ENCODE results near the gene TUBB3.
"Not testable (repeated sequence)": the region's sequence is repeated elsewhere in the genome, so short reads cannot be mapped to it uniquely, and the experiment has no call there.

Gene TUBB3

DNA sequence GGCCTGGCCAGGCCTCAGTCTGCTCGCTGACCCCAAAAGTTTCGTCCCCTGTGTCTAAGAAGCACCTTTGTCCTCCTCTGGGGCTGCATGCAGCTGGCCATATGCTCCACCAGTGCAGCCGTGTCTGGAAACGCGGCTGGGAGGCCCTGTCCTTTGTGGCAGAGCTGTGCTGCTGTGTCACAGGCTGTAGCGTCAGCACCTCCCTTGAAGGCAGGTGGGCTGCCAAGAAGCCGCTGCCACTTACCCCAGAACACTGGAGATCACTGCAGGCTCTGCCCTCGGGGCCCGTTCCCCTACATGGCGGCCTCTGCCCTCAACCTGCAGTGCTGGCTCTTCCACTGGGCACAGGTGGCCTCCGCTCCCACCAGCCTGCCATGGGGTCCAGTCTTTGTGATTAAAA is 20.2 kb upstream of the TUBB3 start:
- DNase-seq (ENCODE audit: low read depth): no peak

GRCh38 chr16:89903908-89904515 is 19.1 kb upstream of the TUBB3 start:
- no peak for DNase-seq (ENCODE audit: low read depth)

DNA sequence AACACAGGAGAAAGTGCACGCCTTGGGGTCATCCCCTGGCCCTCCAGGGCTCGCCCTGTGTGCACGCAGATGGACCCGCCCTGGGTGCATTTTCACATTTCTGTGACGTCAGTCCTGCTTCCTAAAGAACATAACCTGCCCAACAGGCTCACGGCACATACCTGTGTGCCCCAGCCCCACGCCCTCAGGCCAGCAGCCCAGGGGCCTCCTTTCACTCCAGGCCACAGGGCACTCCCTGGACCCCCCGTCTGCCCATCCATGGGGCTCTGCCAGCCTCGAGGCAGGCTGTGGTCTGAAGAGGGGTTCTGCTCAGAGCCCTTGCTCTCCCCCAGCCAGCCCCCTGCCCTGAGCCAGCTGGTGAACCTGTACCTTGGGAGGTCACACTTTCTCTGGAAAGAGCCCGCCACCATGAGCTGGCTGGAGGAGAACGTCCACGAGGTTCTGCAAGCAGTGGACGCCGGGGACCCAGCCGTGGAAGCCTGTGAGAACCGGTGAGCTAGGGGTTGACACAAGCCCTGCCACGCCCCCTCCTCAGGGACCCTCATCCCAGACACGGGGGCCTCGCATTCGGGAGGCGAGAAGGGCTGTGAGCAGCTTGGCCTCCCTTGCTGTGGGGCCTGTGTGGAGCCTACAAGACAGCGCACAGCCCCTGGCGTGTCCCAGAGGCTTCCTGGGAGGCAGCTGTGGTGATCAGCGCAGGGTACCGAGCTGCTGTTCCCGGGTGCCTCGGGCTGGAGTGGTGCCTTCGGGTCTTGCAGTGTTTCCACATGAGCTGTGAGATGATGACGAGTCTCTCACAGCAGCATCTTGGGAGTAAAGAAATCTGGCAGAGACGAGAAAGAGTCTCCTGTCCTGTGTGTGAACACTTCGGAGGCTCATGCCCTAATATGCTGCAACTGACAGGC is 18.3 kb upstream of the TUBB3 start:
- no peak for DNase-seq (ENCODE audit: low read depth)

DNA sequence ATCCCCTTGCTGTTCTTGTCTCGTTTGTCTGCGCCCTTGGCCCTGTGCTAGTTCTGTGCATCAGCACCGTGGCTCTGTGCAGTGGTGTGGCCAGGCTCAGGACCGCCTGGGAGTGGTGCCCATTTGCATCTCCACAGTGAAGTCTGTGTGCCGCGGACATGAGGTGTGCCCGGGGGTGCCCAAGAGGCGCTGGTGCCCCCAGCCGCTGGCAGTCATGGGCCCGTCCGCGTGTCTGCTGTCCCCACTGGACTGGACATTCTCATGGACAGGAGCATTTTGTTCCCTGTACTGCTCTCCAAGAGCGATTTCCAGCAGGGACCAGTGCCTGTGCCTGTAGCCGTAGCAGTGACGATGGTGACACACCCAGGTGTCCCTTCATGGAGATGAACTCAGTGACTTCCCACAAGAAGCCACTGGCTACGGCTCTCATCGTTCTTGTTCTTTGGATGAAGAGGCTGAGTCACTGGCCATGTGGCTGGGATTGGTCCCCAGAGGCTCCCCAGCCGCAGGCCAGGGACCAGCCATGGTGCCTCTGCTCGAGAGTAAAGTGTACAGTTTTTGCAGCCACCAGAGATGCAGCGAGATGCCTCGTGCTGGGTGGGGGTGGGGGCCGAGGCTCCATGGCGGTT is 17.5 kb upstream of the TUBB3 start:
- DNase-seq (ENCODE audit: low read depth): no peak

DNA sequence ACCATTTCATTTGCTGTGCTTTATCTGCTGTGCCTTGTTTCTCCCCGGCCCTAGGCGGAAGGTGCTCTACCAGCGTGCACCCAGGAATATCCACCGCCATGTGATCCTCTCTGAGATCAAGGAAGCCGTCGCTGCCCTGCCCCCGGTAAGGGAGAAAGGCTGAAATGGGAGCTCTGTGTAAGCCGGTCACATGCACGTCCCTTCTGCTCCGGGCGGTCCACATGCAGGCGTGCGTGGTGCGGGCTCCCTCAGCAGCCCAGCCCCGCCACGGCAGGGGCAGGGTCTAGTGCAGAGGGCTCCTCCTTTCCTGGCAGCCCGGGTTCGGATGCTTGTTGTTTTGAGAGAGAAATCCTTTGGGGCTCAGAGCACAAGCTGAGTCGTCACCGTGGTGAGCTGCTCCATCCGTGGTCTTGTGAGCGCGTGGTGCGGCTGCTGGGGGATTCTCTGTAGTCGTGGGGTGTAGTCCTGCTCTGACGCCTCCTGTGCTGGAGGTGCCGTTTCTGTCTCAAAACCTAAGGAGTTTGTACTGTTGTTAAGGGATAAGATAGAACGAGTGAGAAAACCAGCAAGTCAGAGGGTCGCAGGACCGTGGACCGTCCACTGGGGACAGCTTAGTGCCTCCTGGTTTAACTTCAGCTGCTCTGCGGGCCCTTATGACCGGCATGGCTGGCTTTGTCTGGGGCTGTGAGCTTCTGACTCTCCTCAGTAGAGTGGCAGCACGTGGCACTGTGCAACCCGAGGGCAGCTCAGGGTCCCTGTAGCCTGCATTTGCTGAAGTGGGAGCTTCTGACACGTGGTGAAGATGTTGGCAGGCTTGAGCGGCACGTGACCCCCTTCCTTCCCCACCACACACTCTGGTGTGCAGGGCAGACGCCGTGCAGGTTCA is 16.8 kb upstream of the TUBB3 start:
- DNase-seq (ENCODE audit: low read depth): no peak

DNA sequence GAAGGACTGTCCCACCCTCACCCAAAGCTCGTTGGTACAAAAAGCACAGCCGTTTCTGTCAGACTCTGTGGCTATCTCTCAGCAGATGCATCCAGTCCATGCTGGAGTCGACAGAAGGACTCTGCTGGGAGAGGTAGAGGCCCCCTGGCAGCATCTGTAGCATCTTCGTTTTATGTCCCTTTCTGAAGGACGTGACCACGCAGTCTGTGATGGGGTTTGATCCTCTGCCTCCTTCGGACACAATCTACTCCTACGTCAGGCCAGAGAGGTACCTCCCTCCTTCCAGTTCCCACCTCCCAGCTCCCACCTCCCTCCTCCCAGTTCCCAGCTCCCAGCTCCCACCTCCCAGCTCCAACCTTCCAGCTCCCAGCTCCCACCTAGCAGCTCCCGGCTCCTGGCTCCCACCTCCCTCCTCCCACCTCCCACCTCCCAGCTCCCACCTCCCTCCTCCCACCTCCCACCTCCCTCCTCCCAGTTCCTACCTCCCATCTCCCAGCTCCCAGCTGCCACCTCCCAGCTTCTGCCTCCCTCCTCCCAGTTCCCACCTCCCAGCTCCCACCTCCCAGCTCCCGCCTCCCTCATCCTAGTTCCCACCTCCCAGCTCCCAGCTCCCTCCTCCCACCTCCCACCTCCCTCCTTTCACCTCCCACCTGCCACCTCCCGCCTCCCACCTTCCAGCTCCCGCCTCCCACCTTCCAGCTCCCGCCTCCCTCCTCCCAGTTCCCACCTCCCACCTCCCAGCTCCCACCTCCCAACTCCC is 15.9 kb upstream of the TUBB3 start:
- no peak for DNase-seq (ENCODE audit: low read depth)

GRCh38 chr16:89908236-89908635 is 14.9 kb upstream of the TUBB3 start:
- DNase-seq (ENCODE audit: low read depth): no peak

DNA sequence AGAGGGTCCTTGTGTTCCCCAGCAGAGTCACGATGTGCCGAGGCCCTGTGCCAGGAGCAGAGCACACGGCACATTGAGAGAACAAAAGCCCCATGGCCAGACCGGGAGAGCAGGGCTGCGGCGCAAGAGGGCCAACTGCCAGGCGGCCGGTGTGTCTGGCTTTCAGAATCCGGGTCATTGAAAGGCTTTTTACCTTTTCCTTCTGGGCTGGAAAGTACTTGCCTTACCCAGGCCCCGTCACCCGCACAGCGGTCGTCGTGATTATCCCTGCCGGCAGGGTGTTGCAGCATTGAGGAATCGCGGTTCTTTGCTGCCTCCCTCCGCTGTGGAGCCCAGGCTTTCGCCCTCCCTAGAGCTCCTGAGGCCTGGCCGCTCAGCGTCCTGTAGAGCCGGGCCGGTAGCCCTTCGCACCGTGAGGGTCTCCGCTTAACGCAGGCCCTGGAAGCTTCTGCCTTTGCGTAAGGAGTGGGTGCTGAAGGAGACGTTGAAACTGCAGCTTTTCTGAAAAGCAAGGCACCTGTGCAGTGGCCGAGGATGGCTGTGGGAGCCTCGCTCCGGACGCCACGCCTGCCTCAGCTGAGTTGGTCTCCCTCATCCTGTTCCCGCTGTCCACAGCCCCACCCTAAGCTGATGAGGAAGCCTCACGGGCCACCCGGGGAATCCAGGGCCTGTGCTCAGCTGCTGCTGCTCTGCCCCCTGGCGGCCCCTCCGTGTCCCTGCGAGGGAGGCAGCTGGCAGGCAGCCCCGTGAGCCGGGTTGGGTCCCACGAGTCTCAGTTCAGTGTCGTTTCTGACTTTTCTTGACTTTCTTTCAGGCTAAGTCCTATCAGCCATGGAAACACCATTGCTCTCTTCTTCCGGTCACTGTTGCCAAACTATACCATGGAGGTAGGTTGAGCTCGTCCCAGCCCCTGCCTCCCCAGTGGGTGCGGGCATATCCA is 13.1 kb upstream of the TUBB3 start:
- peak; percentile 71 for DNase-seq (ENCODE audit: low read depth)

- DNase-seq (ENCODE audit: low read depth): no peak
These were observed 12.3 kb upstream of the TUBB3 start for GRCh38 chr16:89910717-89911354.

DNA sequence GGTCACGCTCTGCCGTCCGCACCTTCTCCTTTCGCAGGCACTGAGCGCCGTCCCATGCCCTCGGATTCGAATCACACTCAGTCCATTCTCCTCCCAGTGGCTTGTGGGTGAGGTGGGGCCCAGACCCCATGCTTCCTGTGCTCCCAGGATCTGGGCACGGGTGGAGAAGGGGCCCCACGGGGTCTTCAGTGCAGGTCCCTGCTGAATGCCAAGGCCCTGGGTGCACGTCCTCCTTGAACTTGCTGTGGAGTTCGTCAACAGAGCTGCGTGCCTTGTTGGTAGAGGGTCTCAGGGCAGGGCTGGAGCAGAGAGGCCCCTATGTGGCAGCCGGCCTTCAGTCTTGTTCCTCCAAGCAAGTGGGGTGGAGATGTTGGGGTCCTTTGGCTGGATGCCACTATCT is 11.8 kb upstream of the TUBB3 start:
- DNase-seq (ENCODE audit: low read depth): no peak

DNA sequence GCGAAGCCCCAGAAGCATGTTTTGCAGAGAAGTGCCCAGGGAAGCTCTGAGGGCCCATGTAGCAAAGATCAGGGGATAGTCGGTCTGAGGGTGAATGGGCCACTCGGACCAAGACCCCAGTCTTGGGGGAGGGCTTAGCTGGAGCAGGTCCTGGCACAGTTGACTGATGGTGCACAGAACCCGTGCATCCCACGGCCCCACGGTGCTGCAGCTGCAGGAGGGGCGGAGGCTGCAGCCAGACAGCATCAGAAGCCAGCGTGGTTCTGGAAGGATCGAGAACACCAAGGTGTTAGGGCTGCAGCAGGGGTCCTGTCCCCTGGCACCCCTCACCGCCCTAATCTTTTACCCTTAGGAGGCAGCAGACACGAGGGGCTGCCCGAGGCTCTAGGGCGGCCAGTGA is 11.0 kb upstream of the TUBB3 start:
- DNase-seq (ENCODE audit: low read depth): no peak

- DNase-seq (ENCODE audit: low read depth): no peak
These were observed 10.5 kb upstream of the TUBB3 start for GRCh38 chr16:89912627-89913026.

- no peak for DNase-seq (ENCODE audit: low read depth)
These were observed 9.4 kb upstream of the TUBB3 start for GRCh38 chr16:89913408-89914387.

GRCh38 chr16:89914642-89915285 is 8.4 kb upstream of the TUBB3 start:
- not testable (repeated sequence) for DNase-seq (ENCODE audit: low read depth)

DNA sequence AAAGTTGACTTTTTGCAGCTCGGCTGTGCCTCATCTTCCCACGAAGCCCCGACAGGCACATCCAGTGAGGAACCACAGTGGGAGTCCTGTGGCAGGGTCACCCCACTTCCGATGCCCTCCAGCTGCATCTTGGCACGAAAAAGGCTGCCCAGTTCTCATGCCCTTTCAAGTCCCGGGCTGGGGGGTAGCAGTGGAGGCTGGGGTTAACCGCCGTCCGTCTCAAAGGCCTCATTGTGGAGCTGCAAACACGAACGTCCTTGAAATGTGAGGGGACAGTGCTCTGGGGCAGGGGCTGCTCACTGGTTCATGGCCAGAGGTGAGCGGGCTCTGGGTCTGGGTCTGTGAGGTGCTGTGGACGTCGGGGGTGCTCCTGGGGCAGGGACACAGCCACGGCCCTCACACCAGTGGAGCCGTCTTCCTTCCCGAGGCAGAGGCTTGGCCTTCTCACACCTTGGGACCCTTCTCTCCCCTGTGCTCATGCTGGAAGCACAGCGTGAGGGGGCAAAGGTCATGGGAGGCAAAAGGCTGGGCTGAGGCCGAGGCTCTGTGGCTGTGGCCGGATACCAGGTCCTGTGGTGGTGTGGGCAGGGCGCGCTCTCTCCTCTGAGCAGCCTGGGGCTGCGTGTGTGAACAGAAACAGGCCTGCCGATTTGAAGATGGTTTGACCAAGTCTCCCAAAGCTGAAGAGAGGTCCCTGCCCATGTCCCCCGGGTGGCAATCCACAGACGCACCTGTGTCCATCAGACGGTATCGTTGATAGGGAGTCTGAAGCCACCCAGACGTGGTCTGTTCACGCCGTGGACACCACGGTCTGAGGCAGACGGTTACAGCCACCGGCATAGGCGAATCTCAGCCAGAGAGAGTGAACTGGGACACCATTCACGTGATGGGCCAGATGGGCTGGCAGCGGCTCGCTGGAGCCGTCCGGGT is 7.6 kb upstream of the TUBB3 start:
- no peak for DNase-seq (ENCODE audit: low read depth)

GRCh38 chr16:89917773-89918452 is 5.2 kb upstream of the TUBB3 start:
- DNase-seq (ENCODE audit: low read depth): peak; percentile 68

Data from CMK (cell line).